Astrocyte (in vitro differentiated cells and primary cell): Measurements from ENCODE around the gene TCEANC.

Source experiments
- CTCF ChIP-seq: IDR thresholded peaks from 2 replicates; pipeline ENCODE4 v1.5.1; 2011; ENCODE audit warnings: low read depth, mild to moderate bottlenecking, inconsistent platforms, low read length, moderate library complexity; ENCODE audit not compliant: insufficient read depth
- EZH2 ChIP-seq: IDR thresholded peaks from 2 replicates; pipeline ENCODE4 v1.6.1; 2012; ENCODE audit warnings: mild to moderate bottlenecking, low read length, inconsistent platforms; ENCODE audit not compliant: insufficient read depth

- TF ChIP-seq CTCF (no peak), EZH2 (no peak)
These were observed 11.1 kb downstream of the TCEANC start for GRCh38 chrX:13664020-13664419.
